Stimulated activated naive CD8-positive, alpha-beta T cell treated with anti-CD3 and anti-CD28 coated beads, Interleukin-15, Interleukin-2, amounts not matched to agents 100 ng/mL and 50 ng/mL, for 24 hours (primary cell): ENCODE measurements around the gene PXDC1.
"Not testable (repeated sequence)": the region's sequence is repeated elsewhere in the genome, so short reads cannot be mapped to it uniquely, and the experiment has no call there.

Source experiments
- H3K27ac Mint-ChIP-seq: one replicate; pipeline ENCODE4 v1.8.0; 2021; ENCODE audit warnings: mild to moderate bottlenecking, mixed read lengths
- H3K27me3 Mint-ChIP-seq: one replicate; pipeline ENCODE4 v1.8.0; 2021; ENCODE audit warnings: mixed read lengths
- H3K36me3 Mint-ChIP-seq: one replicate; pipeline ENCODE4 v1.8.0; 2021; ENCODE audit warnings: low read depth, mixed read lengths
- H3K4me1 Mint-ChIP-seq: one replicate; pipeline ENCODE4 v1.8.0; 2021; ENCODE audit warnings: low read depth, mixed read lengths
- H3K4me3 Mint-ChIP-seq: one replicate; pipeline ENCODE4 v1.8.0; 2021; ENCODE audit warnings: mild to moderate bottlenecking, mixed read lengths
- H3K9me3 Mint-ChIP-seq: one replicate; pipeline ENCODE4 v1.8.0; 2021; ENCODE audit warnings: mixed read lengths

The PXDC1 gene

DNA sequence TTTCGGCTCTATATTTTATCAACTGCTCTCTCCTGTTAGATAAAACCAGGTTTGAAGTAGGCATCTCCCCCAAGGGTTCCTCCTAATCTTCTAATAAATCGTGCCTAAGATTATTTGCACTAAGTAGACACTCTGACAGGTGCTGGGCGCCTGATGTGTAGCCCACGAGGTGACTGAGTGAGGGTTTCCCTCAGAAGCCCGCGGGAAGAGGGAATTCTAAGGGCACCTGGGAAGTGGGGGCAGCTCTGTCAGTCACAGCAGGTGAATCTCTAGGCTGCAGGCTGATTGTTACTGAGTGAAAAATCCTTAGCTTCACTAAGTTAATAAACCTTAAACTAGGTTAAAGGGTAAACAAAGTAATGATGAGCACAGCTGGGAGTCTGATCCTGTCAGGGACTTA is 68.2 kb downstream of the PXDC1 start:
- no peaks in the 10 kb centered on the region for H3K36me3 Mint-ChIP-seq
- peaks cover 23% of the 10 kb centered on the region for H3K27me3 Mint-ChIP-seq
- no peak overlapping the region for H3K4me3 Mint-ChIP-seq
- no peaks in the 10 kb centered on the region for H3K9me3 Mint-ChIP-seq
- H3K27ac Mint-ChIP-seq: no peak overlapping the region
- H3K4me1 Mint-ChIP-seq: no peaks in the 10 kb centered on the region

DNA sequence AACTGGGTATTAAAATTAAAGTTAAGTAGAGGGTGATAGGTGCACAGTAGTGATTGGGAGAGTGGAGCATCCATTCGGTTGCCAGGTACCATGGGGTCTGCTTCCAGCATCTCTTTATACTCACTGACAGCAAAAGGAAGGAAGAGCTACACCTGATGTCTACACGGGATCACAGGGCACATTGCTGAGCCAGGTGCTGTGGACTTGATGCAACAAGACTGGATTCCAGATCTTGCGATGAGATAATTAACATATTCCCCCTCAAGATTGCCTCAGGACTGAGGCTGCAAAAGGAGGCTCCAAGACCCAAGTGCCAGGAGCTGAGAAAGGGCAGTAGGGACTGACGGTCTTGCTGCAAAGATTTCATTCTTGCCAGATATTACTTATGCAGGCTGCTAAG is 72.6 kb downstream of the PXDC1 start:
- no peak overlapping the region for H3K27ac Mint-ChIP-seq
- no peaks in the 10 kb centered on the region for H3K4me1 Mint-ChIP-seq
- no peaks in the 10 kb centered on the region for H3K9me3 Mint-ChIP-seq
- H3K4me3 Mint-ChIP-seq: no peak overlapping the region
- H3K36me3 Mint-ChIP-seq: no peaks in the 10 kb centered on the region
- peaks cover 18% of the 10 kb centered on the region for H3K27me3 Mint-ChIP-seq

DNA sequence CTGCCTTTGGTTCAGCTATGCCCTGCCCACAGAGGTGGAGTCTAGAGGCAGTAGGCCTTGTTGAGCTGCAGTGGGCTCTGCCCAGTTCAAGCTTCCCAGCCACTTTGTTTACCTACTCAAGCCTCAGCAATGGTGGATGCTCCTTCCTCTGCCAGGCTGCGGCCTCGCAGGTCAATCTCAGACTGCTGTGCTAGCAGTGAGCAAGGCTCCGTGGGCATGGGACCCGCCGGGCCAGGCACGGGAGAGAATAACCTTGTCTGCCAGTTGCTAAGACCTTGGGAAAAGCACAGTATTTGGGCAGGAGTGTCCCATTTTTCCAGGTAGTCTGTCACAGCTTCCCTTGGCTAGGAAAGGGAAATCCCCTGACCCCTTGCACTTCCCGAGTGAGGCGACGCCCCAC is 73.8 kb downstream of the PXDC1 start:
- not testable (repeated sequence) for H3K27ac Mint-ChIP-seq, H3K36me3 Mint-ChIP-seq, H3K4me1 Mint-ChIP-seq, H3K4me3 Mint-ChIP-seq, H3K9me3 Mint-ChIP-seq
- peaks cover 18% of the 10 kb centered on the region for H3K27me3 Mint-ChIP-seq

DNA sequence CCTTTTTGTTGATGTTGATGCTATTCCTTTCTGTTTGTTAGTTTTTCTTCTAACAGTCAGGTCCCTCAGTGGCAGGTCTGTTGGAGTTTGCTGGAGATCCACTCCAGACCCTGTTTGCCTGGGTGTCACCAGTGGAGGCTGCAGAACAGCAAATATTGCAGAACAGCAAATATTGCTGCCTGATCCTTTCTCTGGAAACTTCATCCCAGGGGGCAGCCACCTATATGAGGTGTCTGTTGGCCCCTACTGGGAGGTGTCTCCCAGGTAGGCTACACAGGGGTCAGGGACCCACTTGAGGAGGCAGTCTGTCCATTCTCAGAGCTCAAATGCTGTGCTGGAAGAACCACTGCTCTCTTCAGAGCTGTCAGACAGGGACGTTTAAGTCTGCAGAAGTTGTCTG is 74.2 kb downstream of the PXDC1 start:
- H3K9me3 Mint-ChIP-seq, H3K4me1 Mint-ChIP-seq, H3K4me3 Mint-ChIP-seq, H3K36me3 Mint-ChIP-seq, H3K27ac Mint-ChIP-seq: not testable (repeated sequence)
- peaks cover 16% of the 10 kb centered on the region for H3K27me3 Mint-ChIP-seq
